ENCODE measurements around the gene PALM3. TPM values are rescaled to one million over a fixed set of nuclear protein-coding genes. Genes with fewer than 3 reads are reported as not detected.

Gene PALM3
- total RNA-seq, 1 experiment from 2014 or later: 3.3 TPM

DNA sequence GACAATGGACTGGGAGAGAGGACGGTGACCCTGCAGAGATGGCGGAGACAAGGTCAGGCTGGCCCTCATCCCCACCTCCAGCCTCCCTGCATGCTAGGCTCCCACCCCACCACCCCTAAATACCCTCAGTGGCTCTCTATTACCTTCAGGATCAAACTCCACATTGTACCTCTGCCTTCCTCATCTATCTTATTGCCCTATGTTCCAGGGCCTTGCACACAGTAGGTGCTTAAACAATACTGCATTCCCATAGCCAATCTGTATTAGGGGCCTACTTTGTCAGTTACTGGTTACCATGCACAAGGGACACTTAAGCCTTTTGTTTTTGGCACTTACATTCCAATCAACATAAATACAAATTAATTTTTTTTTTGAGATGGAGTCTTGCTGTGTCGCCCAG is 6.5 kb downstream of the PALM3 start:
- H3K27ac ChIP-seq (ENCODE audit: low read depth, low read length): no peak overlapping the region
- H3K4me3 ChIP-seq (replicated peaks in 1 of 2; ENCODE audit: low read depth in 1 of 2, low read length in 2 of 2): no peak overlapping the region
- H3K9ac ChIP-seq (ENCODE audit: low read length): no peak overlapping the region
- no peaks in the 10 kb centered on the region for H3K9me2 ChIP-seq (ENCODE audit: insufficient read depth)
- no peak overlapping the region for H2AFZ ChIP-seq (ENCODE audit: low read depth, low read length, poor library complexity, severe bottlenecking)
- H3K4me2 ChIP-seq (ENCODE audit: low read length): no peak overlapping the region
- no TSS peak for BruUV-seq (replicated peaks)
- ChIA-PET RAD21 (ENCODE audit: low non-redundant PET in 1 of 2, low total read pairs in 2 of 2, uncharacterized antibody in 2 of 2, unreplicated experiment in 2 of 2) (no interaction called here), POLR2A (no interaction called here), CTCF (interaction anchor here (1.0 to 5.7 kb wide), 2 partner anchors 11 to 13 kb away, joined by 4 to 31 read pairs; no protein-coding TSS in a partner anchor)
- H3K79me2 ChIP-seq (ENCODE audit: insufficient read depth, low read length): no peaks in the 10 kb centered on the region
- H4K20me1 ChIP-seq (ENCODE audit: insufficient read depth): no peaks in the 10 kb centered on the region
- intact Hi-C loops (cut with micrococcal nuclease): no loop called here
- DNase-seq (ENCODE audit: low read depth, low spot score) (no peak), ATAC-seq (no peak)
- H3K4me1 ChIP-seq (ENCODE audit: control insufficient read depth in 1 of 2, insufficient read depth in 2 of 2, low read length in 2 of 2): peaks cover 10 to 24% of the 10 kb centered on the region in 2 experiments
- TF ChIP-seq EZH2phosphoT487 (IDR thresholded peaks at IDR 0.05; ENCODE audit: borderline replicate concordance) (no peak), EZH2 (IDR thresholded peaks at IDR 0.05) (no peak), SP1 (IDR thresholded peaks at IDR 0.05; ENCODE audit: low read depth) (no peak), TCF7L2 (IDR thresholded peaks at IDR 0.05; ENCODE audit: borderline replicate concordance, extremely low read depth, insufficient read depth, insufficient read length) (no peak), ELF1 (IDR thresholded peaks at IDR 0.05; ENCODE audit: borderline replicate concordance, low read depth) (no peak), FOSL1 (IDR thresholded peaks at IDR 0.05; ENCODE audit: low read depth) (no peak), ZNF274 (IDR thresholded peaks at IDR 0.05; ENCODE audit: low read depth, low read length) (no peak)
- TF ChIP-seq, protein P1, sequence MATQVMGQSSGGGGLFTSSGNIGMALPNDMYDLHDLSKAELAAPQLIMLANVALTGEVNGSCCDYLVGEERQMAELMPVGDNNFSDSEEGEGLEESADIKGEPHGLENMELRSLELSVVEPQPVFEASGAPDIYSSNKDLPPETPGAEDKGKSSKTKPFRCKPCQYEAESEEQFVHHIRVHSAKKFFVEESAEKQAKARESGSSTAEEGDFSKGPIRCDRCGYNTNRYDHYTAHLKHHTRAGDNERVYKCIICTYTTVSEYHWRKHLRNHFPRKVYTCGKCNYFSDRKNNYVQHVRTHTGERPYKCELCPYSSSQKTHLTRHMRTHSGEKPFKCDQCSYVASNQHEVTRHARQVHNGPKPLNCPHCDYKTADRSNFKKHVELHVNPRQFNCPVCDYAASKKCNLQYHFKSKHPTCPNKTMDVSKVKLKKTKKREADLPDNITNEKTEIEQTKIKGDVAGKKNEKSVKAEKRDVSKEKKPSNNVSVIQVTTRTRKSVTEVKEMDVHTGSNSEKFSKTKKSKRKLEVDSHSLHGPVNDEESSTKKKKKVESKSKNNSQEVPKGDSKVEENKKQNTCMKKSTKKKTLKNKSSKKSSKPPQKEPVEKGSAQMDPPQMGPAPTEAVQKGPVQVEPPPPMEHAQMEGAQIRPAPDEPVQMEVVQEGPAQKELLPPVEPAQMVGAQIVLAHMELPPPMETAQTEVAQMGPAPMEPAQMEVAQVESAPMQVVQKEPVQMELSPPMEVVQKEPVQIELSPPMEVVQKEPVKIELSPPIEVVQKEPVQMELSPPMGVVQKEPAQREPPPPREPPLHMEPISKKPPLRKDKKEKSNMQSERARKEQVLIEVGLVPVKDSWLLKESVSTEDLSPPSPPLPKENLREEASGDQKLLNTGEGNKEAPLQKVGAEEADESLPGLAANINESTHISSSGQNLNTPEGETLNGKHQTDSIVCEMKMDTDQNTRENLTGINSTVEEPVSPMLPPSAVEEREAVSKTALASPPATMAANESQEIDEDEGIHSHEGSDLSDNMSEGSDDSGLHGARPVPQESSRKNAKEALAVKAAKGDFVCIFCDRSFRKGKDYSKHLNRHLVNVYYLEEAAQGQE (IDR thresholded peaks at IDR 0.05; ENCODE audit: low read depth): no peak
- TF ChIP-seq, protein P2, sequence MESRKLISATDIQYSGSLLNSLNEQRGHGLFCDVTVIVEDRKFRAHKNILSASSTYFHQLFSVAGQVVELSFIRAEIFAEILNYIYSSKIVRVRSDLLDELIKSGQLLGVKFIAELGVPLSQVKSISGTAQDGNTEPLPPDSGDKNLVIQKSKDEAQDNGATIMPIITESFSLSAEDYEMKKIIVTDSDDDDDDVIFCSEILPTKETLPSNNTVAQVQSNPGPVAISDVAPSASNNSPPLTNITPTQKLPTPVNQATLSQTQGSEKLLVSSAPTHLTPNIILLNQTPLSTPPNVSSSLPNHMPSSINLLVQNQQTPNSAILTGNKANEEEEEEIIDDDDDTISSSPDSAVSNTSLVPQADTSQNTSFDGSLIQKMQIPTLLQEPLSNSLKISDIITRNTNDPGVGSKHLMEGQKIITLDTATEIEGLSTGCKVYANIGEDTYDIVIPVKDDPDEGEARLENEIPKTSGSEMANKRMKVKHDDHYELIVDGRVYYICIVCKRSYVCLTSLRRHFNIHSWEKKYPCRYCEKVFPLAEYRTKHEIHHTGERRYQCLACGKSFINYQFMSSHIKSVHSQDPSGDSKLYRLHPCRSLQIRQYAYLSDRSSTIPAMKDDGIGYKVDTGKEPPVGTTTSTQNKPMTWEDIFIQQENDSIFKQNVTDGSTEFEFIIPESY (IDR thresholded peaks at IDR 0.05; ENCODE audit: extremely low read depth, insufficient replicate concordance, low read length): no peak
- peaks cover 0 to 6% of the 10 kb centered on the region in 2 experiments; a peak in 1 of 4 replicates for H3K36me3 ChIP-seq (ENCODE audit: control insufficient read depth in 1 of 2, insufficient read depth in 2 of 2, low read length in 2 of 2)
- H3K27me3 ChIP-seq (ENCODE audit: insufficient read depth, low read length): no peaks in the 10 kb centered on the region
- H3K9me3 ChIP-seq (ENCODE audit: control insufficient read depth in 1 of 2, insufficient read depth in 1 of 2, low read depth in 1 of 2, low read length in 2 of 2): no peaks in the 10 kb centered on the region

Measured in HCT116 (cell line).